DMS114 treated with DMSO at 0.1 percent for 48 hours (cell line): ENCODE data around the gene FBXO40.

Experiments
- DNase-seq: peaks from one replicate; lab custom pipeline; 2025; ENCODE audit not compliant: unreplicated experiment; lab: John Stamatoyannopoulos, UW

The FBXO40 gene

DNA sequence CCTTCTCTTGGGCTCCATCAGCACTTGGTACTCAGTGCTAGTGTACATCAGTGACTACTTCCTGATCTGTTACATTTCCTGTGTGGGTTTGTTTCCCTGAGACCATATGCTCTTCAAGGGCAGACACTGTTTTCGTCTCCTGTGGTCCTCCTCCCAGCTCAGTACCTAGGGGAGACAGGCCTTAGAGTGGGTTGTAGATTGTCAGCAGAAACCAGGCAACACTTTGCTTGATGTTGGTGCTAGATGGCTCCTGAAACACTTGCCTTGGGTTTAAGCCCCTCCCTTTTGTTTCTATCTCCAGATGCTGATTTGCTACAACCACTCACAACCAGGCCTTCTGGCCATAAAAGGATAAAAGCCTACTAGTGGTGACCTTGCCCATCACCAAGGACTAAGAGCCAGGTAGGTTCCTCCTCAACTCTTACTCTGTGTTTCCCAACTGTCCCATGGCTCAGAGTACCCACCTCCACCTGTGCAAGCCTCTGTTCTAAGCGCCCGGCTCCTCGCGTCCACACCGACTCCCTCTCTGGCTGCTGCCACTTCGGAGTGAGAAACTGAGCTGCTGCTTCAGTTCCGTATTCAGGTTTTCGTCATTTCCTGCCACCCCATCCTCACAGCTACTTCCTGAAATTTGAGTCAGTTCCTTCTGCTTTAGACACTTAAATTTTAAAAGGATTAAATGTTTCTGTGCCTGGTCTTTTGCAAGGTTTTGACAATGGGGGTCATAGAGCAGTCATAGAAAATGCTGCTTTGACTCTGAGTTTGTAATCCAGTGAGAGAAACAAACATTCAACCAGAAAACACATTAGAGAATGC is 67.4 kb downstream of the FBXO40 start, which contains the start of gene HCLS1:
Gene HCLS1, minus strand, starts transcription at position 548 of the 816 bp plus-strand sequence. CDS start 2,556 bp downstream, outside the sequence.
- no peak for DNase-seq

GRCh38 chr3:121661376-121661775 is 68.2 kb downstream of the FBXO40 start:
- DNase-seq = no peak

- DNase-seq = no peak
Measured at GRCh38 chr3:121662742-121663141, 69.6 kb downstream of the FBXO40 start.

DNA sequence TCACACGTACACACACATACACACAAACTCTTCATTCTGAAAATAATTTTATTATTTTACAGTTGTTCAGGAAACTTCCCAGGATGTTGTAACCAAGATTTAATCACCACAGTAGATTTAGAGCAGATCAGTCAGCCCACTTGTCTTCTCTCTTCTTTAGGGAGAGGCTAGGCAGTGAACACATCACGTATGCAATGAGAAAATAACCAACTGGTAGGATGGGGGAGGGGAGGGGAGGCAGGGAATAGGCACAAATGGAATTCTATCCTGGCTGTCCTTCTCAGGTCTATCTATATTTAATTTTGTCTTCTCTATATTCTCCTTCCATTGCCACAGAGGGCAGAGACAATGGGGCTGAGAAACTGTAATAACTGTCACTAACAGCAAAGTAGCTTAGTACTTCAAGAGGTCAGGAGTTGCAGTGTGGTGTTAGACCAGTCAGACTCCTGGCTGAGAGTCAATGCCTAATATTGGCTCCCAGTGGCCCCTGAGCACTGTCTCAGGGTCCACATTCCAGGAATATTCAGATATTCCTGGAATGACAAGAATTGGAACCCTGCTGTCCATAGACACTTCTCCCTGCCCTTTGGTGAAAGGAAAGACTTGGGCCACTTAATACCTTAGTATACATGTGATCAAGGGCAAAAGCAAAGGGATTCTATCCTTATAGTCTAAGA is 70.1 kb downstream of the FBXO40 start:
- DNase-seq = no peak

- no peak for DNase-seq
Measured at GRCh38 chr3:121665488-121665887, 72.3 kb downstream of the FBXO40 start.

DNA sequence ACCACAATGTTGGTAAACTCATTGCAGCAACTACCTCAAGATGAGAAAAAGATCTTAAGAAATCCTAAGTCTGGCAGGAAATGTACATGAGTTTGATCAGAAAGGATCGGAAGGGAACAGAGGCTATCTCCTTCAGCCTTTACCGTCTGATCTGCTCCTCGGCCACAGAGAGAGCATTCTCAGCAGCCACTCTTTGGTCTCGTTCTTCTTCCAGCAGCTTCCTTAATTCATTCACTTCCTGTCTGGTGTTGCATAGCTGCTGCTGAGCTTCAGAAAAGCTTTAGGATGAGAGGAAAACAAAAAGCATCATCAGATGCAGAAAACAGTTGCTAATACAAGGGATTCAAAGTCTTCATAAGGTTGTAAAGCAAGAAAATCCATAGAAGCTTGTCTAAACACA is 74.2 kb downstream of the FBXO40 start:
- DNase-seq = no peak

DNA sequence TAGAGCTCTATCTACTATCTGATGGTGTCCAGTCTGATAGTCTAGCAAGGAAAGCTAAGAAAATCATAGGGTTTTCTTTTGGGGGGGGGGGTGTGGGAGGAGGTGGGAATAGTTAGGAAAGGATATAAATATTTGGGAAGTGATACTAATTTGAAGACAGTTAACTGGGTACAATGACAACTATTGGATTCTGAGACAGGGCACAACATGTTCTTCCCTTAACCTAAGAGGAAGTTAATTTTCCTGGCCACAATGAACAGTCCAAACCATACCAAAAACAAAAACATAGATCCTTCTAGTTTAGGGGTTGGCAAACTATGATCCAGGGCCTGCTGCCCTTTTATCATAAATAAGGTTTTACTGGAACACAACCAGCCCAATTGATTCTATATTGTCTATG is 77.5 kb downstream of the FBXO40 start:
- no peak for DNase-seq

GRCh38 chr3:121677141-121677540 is 84.0 kb downstream of the FBXO40 start:
- no peak for DNase-seq
